ENCODE data around the gene PRG3.

Gene PRG3

DNA sequence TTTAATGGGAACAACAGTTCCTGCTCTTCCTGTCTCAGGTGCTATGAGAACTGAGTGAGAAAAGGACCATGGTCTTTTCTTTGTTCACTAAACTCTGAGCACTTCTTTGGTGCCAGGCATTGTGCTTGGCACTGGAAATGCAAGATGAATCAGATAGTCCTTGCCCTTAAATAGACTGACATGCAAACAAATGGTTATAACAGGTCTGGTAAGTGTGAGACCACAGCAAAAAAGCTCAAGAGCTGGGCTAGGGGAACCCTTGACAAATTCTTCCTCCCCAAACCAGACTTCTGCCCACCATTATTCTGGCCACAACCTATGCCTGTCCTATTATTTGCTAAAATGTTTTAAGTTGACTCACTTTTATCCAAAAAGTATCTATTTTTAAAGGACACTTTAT lies 40.9 kb upstream of the PRG3 start:
- TF ChIP-seq, protein P1, sequence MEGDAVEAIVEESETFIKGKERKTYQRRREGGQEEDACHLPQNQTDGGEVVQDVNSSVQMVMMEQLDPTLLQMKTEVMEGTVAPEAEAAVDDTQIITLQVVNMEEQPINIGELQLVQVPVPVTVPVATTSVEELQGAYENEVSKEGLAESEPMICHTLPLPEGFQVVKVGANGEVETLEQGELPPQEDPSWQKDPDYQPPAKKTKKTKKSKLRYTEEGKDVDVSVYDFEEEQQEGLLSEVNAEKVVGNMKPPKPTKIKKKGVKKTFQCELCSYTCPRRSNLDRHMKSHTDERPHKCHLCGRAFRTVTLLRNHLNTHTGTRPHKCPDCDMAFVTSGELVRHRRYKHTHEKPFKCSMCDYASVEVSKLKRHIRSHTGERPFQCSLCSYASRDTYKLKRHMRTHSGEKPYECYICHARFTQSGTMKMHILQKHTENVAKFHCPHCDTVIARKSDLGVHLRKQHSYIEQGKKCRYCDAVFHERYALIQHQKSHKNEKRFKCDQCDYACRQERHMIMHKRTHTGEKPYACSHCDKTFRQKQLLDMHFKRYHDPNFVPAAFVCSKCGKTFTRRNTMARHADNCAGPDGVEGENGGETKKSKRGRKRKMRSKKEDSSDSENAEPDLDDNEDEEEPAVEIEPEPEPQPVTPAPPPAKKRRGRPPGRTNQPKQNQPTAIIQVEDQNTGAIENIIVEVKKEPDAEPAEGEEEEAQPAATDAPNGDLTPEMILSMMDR (IDR thresholded peaks at IDR 0.05; ENCODE audit: insufficient read depth, low read length, missing control alignments), result no peak
- ChIA-PET POLR2A (no interaction called here), CTCF (interaction anchor here (1.0 to 2.7 kb wide), 2 partner anchors 36 to 73 kb away, joined by 3 to 12 read pairs; no protein-coding TSS in a partner anchor)
- no peak for DNase-seq (ENCODE audit: low read depth, low spot score)
- H3K4me3 ChIP-seq (ENCODE audit: low read depth, low read length), result no peak overlapping the region

DNA sequence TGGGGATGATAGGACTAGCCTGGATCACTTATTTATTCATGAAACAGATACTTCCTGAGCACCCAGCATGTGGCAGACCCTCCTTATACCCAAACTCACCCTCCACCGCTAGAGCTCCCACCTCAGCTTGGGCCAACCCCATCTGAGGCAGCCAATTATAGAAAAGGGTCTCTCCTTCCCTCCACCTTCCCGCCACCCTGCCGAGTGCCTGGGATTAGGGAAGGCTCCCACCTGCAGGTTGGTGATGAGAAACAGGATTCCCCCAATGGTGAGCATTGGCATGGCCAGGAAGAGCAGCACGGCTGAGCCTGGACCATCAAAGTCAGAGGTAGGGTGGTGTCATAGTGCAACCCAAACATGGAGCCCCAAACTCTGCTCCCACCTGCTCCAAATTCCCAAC lies 40.1 kb upstream of the PRG3 start:
- CTCF ChIA-PET, result interaction anchor here (2.7 kb wide), 1 partner anchor 37 kb away, joined by 12 read pairs; no protein-coding TSS in a partner anchor
- POLR2A ChIA-PET, result no interaction called here
- TF ChIP-seq, protein P1 (IDR thresholded peaks at IDR 0.05; ENCODE audit: insufficient read depth, low read length, missing control alignments), result no peak

DNA sequence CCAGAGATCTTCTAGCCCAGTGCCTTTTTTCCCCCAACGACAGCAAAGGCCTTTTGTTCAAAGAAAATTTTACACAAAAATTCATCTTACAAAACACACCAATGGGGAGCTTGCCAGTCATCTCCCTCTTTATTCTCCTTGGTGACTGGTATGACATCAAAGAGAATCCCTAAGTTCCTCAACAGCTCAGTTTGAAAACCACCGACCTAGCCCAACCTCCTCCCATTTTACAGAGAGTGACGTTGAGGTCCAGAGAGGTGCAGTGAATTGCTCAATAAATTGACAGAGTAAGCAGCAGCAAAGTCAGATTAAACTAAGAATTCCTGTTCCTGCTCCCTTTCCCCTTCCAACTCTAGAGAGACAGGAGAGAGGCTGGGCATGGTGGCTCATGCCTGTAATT lies 38.2 kb upstream of the PRG3 start:
- no peak for DNase-seq (ENCODE audit: low read depth, low spot score)
- no peak overlapping the region for H3K4me3 ChIP-seq (ENCODE audit: low read depth, low read length)
- CTCF ChIA-PET, result no interaction called here
- TF ChIP-seq, protein P1 (IDR thresholded peaks at IDR 0.05; ENCODE audit: insufficient read depth, low read length, missing control alignments), result no peak
- POLR2A ChIA-PET, result no interaction called here

More for the DNA sequence above, 40.1 kb upstream of the PRG3 start:
- no peak overlapping the region for H3K4me3 ChIP-seq (ENCODE audit: low read depth, low read length)
- no peak for DNase-seq (ENCODE audit: low read depth, low spot score)

DNA sequence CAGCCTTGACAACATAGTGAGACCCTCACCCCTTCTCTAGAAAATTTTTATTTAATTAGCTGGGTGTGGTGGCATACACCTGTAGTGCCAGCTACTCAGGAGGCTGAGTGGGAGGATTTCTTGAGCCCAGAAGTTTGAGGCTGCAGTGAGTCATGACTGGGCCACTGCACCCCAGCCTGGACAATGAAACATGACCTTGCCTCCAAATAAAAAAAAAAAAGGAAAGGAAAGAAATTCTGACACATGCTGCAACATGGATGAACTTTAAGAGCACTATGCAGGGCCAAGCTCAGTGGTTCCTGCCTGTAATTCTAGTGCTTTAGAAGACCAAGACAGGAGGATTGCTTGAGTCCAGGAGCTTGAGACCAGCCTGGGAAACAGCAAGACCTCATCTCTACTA lies 37.2 kb upstream of the PRG3 start:
- DNase-seq (ENCODE audit: low read depth, low spot score), result no peak
- TF ChIP-seq, protein P1 (IDR thresholded peaks at IDR 0.05; ENCODE audit: insufficient read depth, low read length, missing control alignments), result no peak
- ChIA-PET POLR2A (no interaction called here), CTCF (interaction anchor here (1.0 to 2.7 kb wide), 5 partner anchors 29 to 108 kb away, joined by 3 to 8 read pairs (median 4); no protein-coding TSS in a partner anchor)
- no peak overlapping the region for H3K4me3 ChIP-seq (ENCODE audit: low read depth, low read length)

DNA sequence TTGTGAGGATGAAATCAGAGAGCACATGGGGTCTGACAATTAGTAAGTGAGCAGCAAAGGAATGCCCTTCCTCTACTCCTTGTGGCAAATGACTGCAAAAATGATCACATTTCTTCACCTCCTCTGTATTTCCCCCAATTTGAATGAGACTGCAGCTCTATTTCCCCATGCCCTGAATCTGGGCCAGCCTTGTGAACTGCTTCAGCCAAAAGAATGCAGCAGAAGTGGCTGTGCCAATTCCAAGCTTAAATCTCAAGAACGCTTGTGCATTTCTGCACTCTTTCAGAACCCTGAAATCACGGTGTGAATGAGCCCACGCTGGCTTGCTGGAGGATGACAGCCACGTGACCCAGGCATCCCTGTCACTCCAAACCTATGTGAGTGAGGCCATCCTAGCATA lies 36.1 kb upstream of the PRG3 start:
- H3K4me3 ChIP-seq (ENCODE audit: low read depth, low read length), result no peak overlapping the region
- CTCF ChIA-PET, result interaction anchor here (1.0 to 2.7 kb wide), 6 partner anchors 40 to 111 kb away, joined by 3 to 8 read pairs (median 4); no protein-coding TSS in a partner anchor
- TF ChIP-seq, protein P1 (IDR thresholded peaks at IDR 0.05; ENCODE audit: insufficient read depth, low read length, missing control alignments), result no peak
- POLR2A ChIA-PET, result no interaction called here
- no peak for DNase-seq (ENCODE audit: low read depth, low spot score)

DNA sequence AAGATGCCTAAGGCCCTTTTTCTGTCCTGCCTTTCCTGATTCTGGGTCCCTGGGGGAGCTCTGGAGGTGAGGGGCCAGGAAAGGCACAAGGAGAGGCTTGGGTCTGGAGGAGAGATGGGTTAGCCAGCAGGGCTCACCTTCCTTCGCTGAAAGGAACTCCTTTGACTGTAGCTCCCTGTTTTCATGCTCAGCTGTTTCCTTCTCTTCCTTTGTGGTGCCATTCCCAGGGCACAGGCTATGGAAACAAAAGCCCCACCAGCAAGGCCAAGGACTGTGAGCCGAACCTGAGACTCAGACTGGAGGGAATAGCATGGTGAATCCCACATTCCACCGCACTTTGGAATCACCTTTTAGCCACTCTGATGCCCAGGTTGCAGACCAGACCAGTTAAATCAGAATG lies 35.5 kb upstream of the PRG3 start:
- ChIA-PET POLR2A (no interaction called here), CTCF (interaction anchor here (1.0 to 2.7 kb wide), 5 partner anchors 40 to 112 kb away, joined by 3 to 8 read pairs (median 5); no protein-coding TSS in a partner anchor)
- no peak for DNase-seq (ENCODE audit: low read depth, low spot score)
- H3K4me3 ChIP-seq (ENCODE audit: low read depth, low read length), result no peak overlapping the region
- TF ChIP-seq, protein P1 (IDR thresholded peaks at IDR 0.05; ENCODE audit: insufficient read depth, low read length, missing control alignments), result no peak
